Activated naive CD4-positive, alpha-beta T cell (primary cell): ENCODE measurements around the gene CCSER1.

ENCODE experiments used
- DNase-seq, 4 experiments: peaks; one replicate each; lab custom pipeline; 2025; lab: John Stamatoyannopoulos, UW

The CCSER1 gene

DNA sequence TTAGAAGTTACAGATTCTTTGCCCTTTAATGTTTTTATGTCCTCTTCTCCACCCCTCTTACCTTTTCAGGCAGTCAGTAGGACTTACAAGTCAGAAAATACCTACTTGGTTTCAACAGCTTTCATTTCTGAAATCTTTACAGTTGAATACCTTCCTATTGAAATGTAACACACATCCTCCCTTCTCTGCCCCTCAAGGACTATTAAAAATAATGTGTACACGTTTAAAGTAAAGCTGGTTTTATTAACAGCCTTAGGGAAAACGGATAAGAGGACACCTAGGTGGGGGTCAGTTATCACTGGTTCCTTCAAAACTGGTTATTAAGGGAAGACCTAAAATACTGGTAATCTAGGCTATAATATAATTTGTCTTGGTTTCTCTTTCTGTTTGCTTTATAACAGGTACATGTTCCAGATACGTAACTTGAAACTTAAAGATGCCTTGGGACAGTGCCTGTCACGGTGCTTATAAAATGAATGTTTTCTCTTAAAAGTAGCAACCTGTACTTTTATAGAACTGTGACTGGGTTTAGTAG lies 1.8 kb downstream of the CCSER1 start:
- DNase-seq = no peak

DNA sequence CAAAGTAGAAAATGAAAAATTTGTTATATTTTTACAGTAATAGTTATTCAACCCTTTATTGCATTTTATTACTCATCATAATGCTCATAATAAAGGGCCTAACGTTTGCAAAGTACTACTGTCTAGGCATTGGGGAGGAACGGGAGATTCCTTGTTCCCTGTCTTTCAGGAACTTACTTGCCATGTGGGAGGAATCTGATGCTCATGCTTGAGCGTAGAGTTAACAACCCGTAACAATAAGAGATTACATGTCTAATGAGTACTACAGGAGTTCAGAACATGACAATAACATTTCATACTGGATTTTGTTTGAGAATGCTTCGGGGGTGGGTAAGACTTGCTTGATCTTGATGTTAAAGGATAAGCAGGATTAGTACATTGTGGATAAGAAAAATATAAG lies 2.9 kb downstream of the CCSER1 start:
- DNase-seq = no peak

DNA sequence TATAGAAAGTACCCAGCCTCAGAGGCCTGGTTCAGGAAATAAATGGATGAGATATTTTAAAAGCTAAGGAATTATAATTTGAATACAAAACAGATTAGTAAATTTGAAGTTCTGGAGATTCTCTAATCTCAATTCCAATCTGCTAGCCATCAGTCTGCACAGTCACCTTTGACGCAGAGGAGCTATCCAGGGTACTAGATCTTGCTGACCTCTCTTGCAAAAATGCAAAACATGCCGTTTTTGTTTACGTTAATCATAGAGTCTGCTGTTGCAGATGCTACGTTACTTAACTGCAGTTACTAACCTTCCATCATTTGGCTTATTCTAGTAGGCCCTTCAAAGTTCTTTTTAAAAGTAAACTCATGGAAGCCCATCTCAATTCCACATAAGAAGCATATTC lies 10.4 kb downstream of the CCSER1 start:
- DNase-seq = no peak

DNA sequence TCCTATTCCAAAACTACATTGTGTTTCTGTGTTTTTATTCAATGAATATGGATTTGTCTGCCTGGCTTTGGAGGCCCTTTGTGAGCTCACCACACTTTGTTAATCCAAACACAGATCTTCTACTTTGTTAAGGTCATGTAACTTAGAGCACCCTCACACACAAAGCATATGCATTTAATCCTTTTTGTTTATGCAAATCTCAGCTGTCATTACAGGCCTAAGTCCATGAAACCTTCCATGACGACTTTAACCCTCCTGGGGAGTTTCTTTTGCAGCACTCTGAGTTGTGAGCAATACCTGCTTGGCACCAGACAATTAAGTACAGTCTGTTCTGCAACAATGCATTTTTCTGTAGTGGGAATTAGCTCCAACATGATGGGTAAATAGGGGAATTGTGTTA lies 14.9 kb downstream of the CCSER1 start:
- DNase-seq = no peak

DNA sequence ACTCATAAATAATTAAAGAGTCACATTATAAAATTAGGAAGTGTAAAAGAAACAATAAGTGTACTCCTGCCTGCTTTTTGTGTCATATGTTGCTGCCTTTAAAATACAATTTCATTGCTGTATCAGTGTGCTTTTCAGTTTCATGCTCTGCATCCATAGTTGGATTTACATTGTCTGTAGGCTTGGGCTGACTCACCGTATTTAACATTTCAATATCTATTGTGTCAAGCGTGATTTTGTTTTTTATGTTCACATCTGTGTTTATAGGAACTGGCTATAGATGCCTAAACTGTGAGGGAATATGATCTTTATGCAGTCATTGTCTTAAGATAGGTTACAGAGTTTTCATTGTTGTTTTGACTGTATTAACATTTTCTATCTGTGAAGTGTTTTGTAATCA lies 18.1 kb downstream of the CCSER1 start:
- no peak for DNase-seq

DNA sequence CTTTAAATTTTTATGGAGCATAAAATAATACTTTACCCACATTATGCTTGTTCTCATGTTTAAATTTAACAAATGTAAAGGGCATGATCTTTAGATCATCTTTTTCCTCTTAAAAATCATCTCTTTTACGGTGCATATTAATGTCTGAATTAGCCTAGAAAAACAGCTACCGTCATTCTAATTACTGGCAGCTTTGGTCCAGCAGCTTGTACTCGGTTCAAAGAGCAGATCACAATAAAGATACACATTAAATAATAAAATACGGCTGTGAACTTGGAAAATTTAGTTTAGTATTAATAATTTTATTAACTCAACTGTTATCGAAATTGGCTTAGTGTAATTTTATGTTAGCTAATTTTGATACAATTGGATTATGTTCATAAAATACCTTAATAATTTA lies 19.1 kb downstream of the CCSER1 start:
- DNase-seq = no peak

DNA sequence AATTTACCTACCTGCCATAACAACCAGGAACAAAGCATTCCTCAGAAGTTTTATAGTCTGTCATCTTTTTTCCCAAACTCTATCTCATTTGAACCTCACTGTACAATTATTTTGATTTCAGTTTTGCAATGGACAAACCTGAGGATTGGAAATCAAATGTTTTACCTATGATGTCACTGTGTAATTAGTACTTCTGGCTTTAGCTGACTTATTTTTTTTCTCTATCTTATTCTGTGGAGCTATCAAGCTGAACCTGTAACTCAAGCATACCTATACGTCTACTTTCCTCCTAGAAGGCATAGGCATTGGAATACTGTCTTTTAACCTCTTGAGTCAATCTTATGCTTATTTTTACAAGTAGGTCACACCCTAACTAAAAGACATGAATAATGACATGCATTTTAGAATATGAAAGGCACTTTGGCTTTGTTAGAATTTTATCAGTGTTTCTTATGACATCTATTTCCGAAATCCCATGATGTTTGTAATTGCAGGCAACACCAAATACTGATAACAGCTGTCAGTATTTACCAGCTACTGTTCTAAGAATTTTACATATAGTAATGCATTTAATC lies 21.5 kb downstream of the CCSER1 start:
- DNase-seq = no peak

DNA sequence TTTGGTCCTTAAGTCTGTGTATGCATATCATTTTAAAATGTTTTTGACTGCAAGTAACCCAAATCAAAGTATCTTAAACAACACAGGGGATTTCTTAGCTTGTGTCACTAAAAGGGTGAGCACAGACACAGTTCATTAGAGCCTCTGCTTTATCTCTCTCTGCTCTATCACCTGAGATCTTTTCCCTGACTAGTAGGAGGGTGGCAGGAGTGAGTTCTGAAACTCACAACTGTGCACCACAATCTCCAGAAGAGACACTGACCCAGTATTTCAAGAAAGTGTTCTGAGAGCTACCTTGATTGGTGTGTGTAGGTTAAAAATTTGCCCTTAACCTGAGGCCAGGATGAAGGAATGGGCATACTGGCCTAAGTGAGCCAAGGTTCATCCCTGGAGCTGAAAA lies 24.8 kb downstream of the CCSER1 start:
- no peak for DNase-seq

DNA sequence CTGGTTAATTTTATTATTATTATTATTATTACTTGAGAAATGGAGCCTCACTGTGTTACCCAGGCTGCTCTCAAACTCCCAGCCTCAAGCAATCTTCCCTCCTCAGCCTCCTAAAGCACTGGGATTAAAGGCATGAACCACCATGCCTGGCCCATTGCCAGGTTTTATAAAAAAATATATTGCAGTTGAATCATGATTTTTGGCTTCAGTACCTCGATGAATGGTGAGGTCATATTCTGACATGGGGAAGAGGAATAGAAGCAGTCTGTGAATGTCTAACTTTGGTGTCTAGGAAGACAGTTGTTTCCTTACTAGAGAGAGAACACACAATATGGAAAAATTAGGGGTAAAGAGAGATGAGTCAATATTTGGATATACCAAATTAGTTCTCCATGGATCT lies 32.0 kb downstream of the CCSER1 start:
- DNase-seq = no peak

DNA sequence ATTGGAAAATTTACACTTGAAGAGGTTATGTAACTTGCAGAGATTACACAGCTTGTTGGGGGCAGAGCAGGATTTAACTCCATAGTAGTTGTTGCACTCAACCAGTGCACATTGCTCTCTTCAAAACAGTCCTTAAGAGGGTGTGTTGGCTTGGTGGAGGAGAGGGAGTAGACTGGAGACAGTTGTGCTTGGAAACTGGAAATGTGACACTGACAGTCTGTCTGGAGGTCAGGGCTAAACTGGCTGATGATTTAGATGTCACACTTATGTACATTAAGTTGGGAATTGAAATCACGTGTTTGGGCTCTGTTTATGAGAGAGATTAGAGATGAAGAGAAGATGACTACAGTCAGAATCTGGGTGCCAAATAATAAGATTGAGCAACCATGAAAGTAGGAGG lies 32.9 kb downstream of the CCSER1 start:
- no peak for DNase-seq

DNA sequence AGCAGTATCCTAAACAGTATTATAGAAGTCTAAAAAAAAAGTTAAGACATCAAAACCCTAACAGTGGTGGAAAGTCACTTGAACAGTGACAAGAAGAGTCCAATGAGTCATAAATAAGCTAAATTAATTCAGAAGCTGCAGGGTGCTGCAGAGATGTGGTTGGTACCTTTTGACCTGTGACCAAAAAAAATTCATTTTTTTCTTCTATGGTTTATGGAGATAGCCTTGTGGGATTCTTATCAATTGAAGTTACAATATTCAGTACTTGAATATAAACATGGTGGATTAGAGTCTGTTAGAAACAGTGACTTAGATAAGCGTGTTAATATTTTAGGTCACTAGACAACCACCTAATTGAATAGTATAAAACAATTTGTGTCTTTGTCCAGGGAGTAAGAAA lies 35.4 kb downstream of the CCSER1 start:
- DNase-seq = no peak

DNA sequence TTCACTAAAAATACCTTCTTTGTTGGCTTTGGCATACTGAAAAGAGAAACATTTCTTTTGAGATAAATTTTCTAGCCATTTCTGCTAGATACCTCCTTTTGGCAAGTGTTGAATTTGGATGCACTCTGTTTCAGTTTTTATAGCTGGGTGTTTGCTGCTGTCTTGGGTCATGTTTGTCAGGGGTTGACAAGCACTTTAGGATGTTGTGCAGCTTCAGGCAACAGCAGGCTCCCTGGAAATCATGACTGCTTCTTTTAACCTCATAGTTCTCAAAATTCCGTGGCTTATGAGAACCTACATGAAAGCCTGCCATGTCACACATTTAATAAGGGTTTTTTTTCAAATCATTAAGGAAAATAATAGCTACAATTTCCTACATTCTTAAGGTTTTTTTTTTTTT lies 36.7 kb downstream of the CCSER1 start:
- DNase-seq = no peak

DNA sequence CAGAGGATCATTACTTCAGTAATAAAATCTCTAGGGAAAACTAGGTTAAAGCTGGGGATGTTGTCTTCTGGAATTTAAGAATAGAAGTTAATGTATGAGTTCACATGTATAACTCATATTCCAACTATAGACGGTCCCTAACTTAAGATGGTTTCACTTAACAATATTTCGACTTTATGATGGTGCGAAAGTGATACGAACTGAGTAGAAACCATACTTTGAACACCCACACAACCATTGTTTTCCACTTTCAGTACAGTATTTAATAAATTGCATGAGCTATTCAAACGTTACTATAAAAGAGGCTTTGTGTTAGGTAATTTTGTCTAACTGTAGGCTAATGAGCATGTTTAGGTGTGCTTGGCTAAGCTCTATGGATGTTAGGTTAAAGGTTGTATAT lies 38.7 kb downstream of the CCSER1 start:
- no peak for DNase-seq

DNA sequence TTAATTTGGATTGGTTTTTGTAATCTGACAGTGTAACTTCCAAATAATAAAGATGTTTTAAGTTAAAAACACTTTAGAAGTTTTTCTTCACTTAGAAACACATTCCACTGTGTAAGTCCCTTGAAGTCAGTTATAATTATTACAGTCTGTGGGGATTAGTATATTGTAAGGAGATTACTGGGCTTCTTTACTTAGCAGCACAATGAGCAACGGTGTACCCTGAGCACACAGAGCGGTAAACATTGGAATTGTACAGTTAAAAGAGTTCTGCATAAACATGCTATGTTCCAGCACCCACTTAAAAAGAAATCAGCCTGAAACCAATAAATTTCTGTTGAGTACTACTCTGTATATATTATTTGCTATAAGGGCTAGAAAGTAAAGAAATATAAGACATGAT lies 44.3 kb downstream of the CCSER1 start:
- no peak for DNase-seq

DNA sequence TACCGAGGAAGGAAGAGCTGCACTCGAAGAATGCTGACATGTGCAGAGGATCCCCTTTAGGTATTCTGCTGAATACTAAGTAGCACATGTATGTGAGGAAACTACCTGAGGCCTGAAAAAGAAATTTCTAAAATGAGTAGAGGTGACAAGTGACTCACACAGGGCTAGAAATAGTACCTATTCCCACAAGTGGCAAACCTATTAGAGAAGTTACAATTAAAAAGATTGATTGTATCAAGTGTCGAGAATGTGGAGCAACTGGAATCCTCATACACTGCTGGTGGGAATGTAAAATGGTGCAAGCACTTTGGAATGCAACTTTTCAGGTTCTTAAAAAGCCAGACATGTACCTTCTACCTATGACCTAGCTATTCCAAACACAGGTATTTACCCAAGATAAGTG lies 47.4 kb downstream of the CCSER1 start:
- no peak for DNase-seq

DNA sequence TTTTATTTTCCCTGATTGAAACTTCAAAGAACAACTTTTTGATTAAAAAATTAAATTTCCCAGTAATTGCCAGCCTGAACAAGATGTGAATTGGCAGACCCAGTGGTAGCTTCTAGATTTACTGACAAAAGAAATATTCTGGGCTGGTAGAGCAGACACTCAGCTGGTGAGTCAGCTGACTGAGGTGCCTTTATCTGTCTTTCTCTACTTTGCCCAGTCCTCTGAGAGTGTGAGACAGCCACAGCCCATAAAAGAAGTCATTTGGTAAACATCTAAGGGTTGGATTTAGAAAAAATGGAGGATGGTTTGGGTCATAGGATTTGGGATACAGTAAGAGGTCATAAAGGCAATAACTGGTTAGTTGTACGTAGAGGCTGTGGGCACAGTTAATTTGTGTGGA lies 54.5 kb downstream of the CCSER1 start:
- no peak for DNase-seq

DNA sequence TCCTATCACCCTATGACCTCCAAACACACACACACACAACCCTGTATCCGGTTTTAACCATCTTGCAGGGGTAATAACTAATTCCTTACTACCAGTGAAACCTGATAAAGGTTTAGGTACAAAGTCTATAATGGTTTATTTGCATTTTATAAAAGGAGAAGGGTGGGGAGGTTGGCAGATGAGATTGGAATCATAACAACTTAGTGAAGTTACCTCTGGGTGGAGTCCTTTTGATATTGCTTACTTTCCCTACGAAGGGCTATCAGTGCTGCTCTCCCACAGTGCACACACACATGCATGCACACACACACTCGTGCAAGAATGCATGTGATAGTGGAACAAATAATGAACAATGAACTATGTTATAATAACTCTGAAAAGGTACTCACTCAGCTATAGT lies 56.1 kb downstream of the CCSER1 start:
- DNase-seq = no peak

DNA sequence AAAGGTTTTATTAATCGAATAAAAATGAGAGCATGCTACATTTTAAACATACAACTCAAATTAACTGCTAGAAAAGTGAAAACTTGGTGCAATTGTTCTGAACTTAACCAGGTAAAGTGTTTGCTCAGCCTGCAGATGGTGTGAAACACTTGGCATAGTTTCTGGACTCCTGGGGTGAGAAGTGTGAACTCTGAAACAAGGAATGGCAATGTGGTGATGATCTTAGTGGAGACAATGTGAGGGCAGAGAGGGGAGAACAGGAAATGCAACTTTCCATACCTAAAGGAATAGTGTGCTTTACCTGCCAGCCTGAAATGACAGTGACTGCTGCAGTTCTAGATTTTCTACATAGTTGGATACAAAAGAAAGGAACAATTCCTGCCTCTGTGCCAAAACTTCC lies 57.4 kb downstream of the CCSER1 start:
- DNase-seq = no peak

DNA sequence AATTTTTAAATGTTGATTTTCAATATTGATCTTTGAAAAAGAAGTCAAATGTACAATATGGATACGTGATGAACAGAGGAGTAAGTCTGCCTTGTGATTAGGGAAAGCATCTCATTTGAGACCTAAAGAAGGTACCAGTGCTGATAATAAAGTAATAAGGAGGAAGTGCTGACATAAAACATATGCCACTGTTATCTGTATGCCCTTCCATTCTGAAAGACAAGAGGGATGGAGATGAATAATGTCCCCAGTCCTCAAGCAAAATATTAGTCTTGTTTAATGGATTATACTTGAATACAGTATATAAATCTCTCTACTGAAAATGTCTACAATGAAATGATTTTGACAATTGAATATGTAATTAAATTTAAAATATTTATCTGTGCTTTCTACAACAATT lies 58.2 kb downstream of the CCSER1 start:
- no peak for DNase-seq

DNA sequence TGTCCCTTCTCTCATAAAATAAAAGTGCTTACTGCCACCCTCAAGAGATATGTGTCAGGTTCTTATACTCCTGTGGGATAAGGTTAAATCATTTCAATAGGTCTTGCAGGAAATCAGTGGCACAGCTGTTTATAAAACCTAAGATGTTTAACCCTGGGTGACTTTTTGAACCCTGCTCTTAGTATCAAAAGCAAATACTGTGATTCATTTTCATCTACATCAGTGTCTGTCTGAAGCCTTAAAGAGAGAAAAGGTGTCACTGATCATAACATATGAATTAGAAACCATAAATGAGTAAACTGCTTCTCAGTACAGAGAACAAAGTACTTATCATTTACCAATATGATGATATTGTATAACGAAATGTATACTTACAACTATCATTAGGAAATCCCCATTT lies 59.0 kb downstream of the CCSER1 start:
- no peak for DNase-seq

DNA sequence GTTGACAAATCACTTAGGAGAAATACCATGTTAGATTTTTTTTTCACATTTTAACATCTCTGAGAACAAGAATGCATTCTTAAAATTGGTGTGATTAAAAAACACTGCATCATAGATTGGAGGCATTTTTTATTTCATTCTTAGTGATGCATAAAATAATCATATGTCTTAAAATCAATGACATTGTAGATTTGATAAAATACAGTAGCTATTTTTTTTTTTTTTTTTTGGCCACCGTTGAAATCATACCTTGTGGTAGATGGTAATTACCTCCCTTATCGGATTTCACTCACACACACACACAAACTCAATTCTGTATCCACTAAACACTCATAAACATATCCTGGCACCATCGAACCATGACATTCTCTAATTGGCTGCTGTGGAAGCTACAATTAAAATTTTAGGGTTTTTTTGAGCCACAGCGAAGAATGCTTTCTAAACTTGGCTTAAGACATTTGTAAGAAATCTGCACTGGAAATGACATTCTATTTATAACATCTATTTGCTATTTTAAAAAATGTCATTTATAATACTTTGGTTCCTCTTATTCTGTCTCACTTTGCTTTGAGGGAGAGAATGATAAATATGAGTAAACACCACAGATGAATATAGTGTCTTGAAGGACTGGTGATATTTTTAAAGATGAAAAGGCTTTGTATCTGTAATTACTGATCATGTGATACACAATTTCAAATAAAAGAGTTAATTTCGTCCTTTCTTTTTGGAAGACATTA lies 60.1 kb downstream of the CCSER1 start:
- DNase-seq = no peak

DNA sequence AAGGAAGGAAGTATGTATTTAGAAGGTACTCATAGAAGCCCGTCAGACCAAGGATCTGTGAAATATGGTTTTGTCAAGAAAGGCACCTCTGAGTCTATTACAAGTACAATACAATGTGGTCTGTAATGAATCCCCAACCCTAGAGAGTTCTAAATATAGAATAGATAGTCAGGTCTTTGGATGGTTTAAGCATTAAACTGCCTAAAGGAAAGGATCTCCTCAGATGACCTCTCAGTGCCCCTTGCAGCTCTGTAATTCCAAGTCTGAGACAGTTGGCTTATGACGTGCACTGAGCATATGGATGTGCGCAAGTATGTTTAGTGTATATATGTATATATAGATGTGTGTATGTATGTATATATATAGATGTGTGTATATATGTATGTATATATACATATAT lies 62.0 kb downstream of the CCSER1 start:
- no peak for DNase-seq

DNA sequence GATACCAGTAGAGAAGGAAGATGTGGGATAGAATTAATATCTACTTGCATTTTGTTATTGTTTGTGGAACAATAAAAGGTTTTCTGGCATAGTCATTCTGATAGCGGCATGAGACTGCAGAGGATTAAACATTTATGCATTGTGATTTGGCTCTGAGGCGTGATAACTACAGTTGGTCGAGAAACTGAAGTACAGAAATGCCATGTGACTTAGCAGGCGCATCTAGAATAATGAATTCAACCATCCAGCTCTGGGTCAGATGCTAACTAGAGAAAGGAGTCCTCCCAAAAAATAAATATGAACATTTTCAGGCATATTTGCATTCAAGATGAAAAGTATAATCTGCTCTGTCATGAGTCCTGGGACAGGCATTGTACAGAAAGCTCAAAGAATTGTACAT lies 62.8 kb downstream of the CCSER1 start:
- DNase-seq = no peak

DNA sequence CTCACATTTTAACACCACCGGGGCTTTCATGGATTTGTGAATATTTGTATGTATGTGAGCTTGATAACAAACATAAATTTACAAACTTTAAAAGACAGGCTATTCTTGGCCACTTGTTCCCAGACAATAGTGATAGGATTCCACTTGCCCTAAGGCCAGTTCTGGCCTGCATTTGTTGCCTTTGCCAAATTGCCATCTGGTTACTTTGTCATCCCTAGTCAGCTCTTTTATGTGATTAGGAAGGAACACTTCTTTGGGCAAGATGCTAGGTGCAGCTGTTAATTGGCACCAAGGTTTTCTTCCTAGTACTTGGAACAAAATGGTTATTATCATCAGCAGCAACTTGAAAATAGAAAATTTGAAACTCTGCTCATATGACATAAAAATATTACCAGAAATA lies 63.3 kb downstream of the CCSER1 start:
- no peak for DNase-seq
